Left lung (tissue), 10 donors: ENCODE results near the gene MGMT. TPM values are rescaled to one million over a fixed set of nuclear protein-coding genes. Genes with fewer than 3 reads are reported as not detected.

Experiments
- ATAC-seq: fragments of 200-7000 bp; cut with Tn5 transposase; one replicate; pipeline ENCODE4 v1.9.1; 2020; ENCODE audit warnings: moderate library complexity
- DNase-seq, 4 donors: peaks; one replicate each; pipeline ENCODE4 v3.0.0-alpha.2; 2013 to 2020
- H3K27ac ChIP-seq, 2 donors: fragments of 200-600 bp; sonication (generic) in 1 of 2; one replicate each; pipeline versions ENCODE4 v1.5.0 to v1.8.0; 2020 to 2021
- H3K27me3 ChIP-seq, 2 donors: fragments of 200-600 bp; sonication (generic) in 1 of 2; one replicate each; pipeline versions ENCODE4 v1.5.0 to v1.8.0; 2020 to 2021
- H3K36me3 ChIP-seq, 2 donors: fragments of 200-600 bp; sonication (generic) in 1 of 2; one replicate each; pipeline versions ENCODE4 v1.5.0 to v1.8.0; 2020 to 2021
- H3K4me1 ChIP-seq, 2 donors: fragments of 200-600 bp; one replicate each; pipeline ENCODE4 v1.8.0; 2021
- H3K4me3 ChIP-seq, 2 donors: fragments of 200-600 bp; sonication (generic) in 1 of 2; one replicate each; pipeline versions ENCODE4 v1.5.0 to v1.8.0; 2020 to 2021; ENCODE audit warnings: mild to moderate bottlenecking in 1 of 2
- H3K9me3 ChIP-seq, 2 donors: fragments of 200-600 bp; sonication (generic) in 1 of 2; one replicate each; pipeline versions ENCODE4 v1.5.0 to v1.8.0; 2020 to 2021
- intact Hi-C, 2 donors: fragments of 100-400 bp; cut with DNase I; formaldehyde crosslinking; loops; one replicate each; pipeline versions ENCODE4 v1.11.2 to v1.14.2; 2022
- polyA plus RNA-seq, 6 donors: library from polyadenylated mRNA; unstranded; fragments of 120-200 nt; gene quantifications; one replicate each; pipeline ENCODE4 v1.2.1, GENCODE V29; 2013; ENCODE audit not compliant: insufficient read length in 6 of 6
- total RNA-seq, 2 donors: library from RNA; stranded (reverse); fragmentation: NEBNext Ultra II Directional; extraction: Animal tissue kit (Norgen Biotek cat#: 25700); gene quantifications; one replicate each; pipeline ENCODE4 v1.2.1, GENCODE V29; 2021
- TF ChIP-seq, protein P1 (sequence below), 2 donors: fragments of 200-600 bp; sonication (generic) in 1 of 2; IDR thresholded peaks; one replicate each; pipeline versions ENCODE4 v1.5.0 to v1.8.0; 2021; ENCODE audit warnings: antibody characterized with exemption in 2 of 2
- donor health status: DM: no; HTN: yes; CAD: no.
- donor health status: DM: no; HTN: no; CAD: no.

MGMT gene
- total and polyA plus RNA-seq, 8 donors, result 13.1 to 25.5 (median 17.0) TPM

DNA sequence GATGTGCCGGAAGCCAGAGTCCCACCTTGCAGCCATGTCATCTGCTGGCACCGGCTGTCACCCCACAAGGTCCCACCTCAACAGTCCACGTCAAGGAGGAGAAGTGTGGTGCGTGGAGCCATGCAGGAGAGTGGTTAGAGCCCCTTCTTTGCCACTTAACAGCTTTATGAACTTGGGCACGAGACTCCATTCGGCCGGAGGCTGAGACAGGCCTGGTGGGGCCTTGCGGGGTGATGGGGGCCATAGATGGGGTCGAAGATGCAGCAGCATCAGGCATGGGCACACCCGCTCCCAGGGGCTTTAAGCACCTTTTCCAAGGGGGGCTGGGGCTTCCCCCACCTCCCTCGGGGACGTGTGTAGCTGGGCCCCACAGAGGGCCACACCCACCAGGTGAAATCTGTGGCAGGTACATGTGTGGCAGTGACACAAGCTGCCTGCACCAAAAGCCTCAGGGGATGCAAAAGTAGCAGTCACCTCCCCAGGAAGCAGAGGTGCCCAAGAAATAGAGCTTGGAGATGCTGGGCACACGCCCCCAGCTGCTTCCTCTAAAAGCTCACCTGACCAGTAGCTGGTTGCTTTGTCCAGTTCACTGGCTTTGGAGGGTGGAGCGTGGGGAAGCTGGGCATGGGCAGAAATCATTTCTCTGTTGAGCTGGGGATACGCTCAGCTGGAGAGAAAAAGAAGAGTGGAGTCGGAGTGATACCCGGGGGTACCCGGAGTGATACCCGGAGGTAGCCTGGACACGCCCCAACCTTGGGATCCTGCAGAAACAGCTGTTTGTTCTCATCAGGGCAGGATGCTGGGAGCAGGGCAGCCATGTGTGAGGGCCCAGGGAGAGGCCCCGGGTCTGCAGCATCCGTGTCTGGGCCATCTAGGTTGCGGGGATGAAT lies 297.2 kb downstream of the MGMT start:
- no peaks in the 10 kb centered on the region for H3K4me1 ChIP-seq
- intact Hi-C loops, result no loop called here

DNA sequence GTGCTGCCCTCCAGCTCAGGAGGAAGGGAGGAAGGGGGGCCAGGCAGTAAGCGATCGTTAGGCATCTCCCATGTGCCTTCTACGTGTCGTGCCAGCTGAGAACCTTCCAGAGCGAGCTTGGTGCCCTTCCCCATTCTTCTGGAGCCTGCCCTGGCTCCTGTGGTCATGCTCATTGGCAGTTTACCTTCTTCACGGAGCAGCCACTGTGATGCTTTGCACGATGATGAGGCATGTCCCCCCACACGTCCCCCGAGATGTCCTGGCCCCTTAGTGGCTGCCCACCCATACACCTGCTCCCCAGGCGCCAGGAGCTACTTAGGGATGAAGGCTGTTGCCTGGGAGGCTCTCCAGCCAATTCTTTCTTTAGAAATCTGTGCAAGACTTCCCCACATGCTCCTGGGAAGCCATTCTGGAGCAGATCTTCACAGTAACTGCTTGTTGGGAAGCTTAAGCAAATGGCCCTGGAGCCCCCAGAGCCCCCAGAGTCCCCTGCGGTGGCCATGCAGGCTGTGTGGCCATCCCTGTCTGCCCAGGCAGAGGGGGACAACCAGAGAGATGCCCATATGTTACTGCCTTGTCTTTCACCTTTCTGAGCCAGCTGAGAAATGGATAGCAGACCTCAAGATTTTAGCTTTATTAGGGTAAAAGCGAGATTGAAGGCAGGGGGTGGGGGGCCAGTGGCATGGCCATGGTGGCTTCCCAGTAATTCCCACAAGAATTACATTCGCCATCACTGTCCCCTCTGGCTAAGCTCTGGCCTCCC lies 298.0 kb downstream of the MGMT start:
- Histone ChIP-seq H3K9me3 (no peaks in the 10 kb centered on the region), H3K27ac (no peak overlapping the region), H3K36me3 (peaks cover 0 to 13% of the 10 kb centered on the region in 2 donors), H3K4me1 (no peaks in the 10 kb centered on the region), H3K4me3 (no peak overlapping the region), H3K27me3 (no peaks in the 10 kb centered on the region)
- ATAC-seq (no peak), DNase-seq (peak in 2 of 4 donors; percentile 10 to 47)
- TF ChIP-seq, protein P1, sequence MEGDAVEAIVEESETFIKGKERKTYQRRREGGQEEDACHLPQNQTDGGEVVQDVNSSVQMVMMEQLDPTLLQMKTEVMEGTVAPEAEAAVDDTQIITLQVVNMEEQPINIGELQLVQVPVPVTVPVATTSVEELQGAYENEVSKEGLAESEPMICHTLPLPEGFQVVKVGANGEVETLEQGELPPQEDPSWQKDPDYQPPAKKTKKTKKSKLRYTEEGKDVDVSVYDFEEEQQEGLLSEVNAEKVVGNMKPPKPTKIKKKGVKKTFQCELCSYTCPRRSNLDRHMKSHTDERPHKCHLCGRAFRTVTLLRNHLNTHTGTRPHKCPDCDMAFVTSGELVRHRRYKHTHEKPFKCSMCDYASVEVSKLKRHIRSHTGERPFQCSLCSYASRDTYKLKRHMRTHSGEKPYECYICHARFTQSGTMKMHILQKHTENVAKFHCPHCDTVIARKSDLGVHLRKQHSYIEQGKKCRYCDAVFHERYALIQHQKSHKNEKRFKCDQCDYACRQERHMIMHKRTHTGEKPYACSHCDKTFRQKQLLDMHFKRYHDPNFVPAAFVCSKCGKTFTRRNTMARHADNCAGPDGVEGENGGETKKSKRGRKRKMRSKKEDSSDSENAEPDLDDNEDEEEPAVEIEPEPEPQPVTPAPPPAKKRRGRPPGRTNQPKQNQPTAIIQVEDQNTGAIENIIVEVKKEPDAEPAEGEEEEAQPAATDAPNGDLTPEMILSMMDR (IDR thresholded peaks at IDR 0.05), result no peak
- intact Hi-C loops, result no loop called here

More for the DNA sequence above, 297.2 kb downstream of the MGMT start:
- no peaks in the 10 kb centered on the region for H3K9me3 ChIP-seq
- peaks cover 0 to 21% of the 10 kb centered on the region in 2 donors for H3K36me3 ChIP-seq
- H3K27me3 ChIP-seq, result no peaks in the 10 kb centered on the region
- TF ChIP-seq, protein P1 (IDR thresholded peaks at IDR 0.05), result no peak
- no peak overlapping the region for H3K27ac ChIP-seq
- no peak overlapping the region for H3K4me3 ChIP-seq
- DNase-seq, result peak in 2 of 4 donors; percentile 15 to 34
- ATAC-seq, result no peak

DNA sequence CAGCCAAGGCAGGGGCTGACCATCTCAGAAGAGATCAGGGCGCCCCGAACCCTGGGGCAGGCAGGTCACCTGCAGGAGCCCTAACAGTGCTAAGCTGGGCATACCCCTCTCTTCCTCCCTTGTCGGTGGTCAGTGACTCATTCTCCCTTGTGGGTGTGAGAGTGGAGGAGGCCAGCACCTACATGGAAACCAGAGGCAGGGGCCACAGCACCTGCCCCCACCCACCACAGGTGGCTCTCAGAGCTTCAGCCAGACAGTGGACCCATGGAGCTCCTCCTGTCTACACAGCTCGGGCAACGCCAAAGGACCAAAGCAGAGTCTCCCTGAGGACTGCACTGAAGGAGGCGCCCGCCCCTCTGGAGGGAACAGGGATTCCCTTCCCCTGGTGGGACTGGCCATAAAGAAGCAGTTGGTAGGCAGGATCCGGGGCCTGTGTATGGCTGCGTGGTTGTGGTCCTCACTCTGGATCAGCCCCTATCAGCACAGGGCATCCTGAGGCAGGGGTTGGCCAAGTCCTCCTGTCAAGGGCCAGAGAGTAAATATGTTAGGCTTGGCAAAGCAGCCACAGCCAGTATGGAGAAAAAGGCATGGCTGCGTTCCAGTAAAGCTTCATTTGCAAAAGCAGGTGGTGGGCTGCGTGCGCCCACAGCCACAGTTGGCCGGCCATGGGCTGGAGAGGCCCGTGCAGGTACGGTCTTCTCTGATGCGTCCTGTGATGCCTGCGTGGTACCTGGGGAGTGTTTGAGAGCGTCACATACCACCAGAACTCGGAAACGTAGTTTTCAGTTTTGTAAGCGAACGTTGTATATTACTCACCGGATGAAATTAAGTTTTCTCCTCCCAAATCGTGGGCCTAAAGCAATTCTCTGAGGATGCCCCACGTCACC lies 298.9 kb downstream of the MGMT start:
- H3K4me3 ChIP-seq, result no peak overlapping the region
- H3K27me3 ChIP-seq, result no peaks in the 10 kb centered on the region
- H3K9me3 ChIP-seq, result no peaks in the 10 kb centered on the region
- peaks cover 0 to 11% of the 10 kb centered on the region in 2 donors for H3K36me3 ChIP-seq
- TF ChIP-seq, protein P1 (IDR thresholded peaks at IDR 0.05), result no peak
- intact Hi-C loops, result no loop called here
- DNase-seq (peak in 2 of 4 donors; percentile 17 to 62), ATAC-seq (no peak)
- no peak overlapping the region for H3K27ac ChIP-seq
- no peaks in the 10 kb centered on the region for H3K4me1 ChIP-seq

DNA sequence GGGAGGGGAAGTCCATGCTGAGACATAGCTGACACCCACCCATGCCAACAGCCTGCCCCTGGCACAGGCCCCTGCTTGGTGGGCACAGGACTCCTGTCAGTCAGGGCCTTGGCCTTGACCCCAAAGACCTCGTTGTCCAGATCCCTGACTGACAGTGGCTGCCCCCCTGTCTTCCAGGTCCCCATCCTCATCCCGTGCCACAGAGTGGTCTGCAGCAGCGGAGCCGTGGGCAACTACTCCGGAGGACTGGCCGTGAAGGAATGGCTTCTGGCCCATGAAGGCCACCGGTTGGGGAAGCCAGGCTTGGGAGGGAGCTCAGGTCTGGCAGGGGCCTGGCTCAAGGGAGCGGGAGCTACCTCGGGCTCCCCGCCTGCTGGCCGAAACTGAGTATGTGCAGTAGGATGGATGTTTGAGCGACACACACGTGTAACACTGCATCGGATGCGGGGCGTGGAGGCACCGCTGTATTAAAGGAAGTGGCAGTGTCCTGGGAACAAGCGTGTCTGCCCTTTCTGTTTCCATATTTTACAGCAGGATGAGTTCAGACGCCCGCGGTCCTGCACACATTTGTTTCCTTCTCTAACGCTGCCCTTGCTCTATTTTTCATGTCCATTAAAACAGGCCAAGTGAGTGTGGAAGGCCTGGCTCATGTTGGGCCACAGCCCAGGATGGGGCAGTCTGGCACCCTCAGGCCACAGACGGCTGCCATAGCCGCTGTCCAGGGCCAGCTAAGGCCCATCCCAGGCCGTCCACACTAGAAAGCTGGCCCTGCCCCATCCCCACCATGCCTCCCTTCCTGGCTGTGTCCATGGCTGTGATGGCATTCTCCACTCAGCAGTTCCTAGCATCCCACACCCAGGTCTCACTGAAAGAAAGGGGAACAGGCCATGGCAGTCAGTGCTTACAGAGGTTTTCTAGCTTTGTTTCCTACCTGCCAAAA lies 299.8 kb downstream of the MGMT start:
- H3K4me1 ChIP-seq, result no peaks in the 10 kb centered on the region
- peaks cover 0 to 11% of the 10 kb centered on the region in 2 donors for H3K36me3 ChIP-seq
- no peaks in the 10 kb centered on the region for H3K27me3 ChIP-seq
- ATAC-seq (no peak), DNase-seq (peak in 2 of 4 donors; percentile 15 to 66)
- TF ChIP-seq, protein P1 (IDR thresholded peaks at IDR 0.05), result no peak
- no peak overlapping the region for H3K27ac ChIP-seq
- intact Hi-C loops, result no loop called here
- no peak overlapping the region for H3K4me3 ChIP-seq
- no peaks in the 10 kb centered on the region for H3K9me3 ChIP-seq
